IMR-90 (cell line): ENCODE measurements around the gene TEX261. TPM values are rescaled to one million over a fixed set of nuclear protein-coding genes. Genes with fewer than 3 reads are reported as not detected.
A peak's percentile ranks its signal among the peaks of the same experiment; 100 is the strongest.

ENCODE experiments used
- ATAC-seq: fragments of 200-7000 bp; cut with Tn5 transposase; 2 replicates; pipeline ENCODE4 v1.9.1; 2020; ENCODE audit warnings: low read depth, mild to moderate bottlenecking, moderate library complexity
- BruUV-seq: library from RNA; stranded (reverse); fragments of 400-500 nt; replicated peaks from 2 replicates; lab custom pipeline; 2021; lab: Mats Ljungman, UMichigan
- CTCF ChIA-PET: fragments of 300-600 bp; formaldehyde crosslinking; extraction: SDS; loops from one replicate; lab custom pipeline; 2021; ENCODE audit warnings: antibody characterized with exemption; lab: Yijun Ruan, JAX
- POLR2A ChIA-PET: fragments of 300-600 bp; sonication (Branson Sonifier 250); formaldehyde crosslinking; loops from one replicate; lab custom pipeline; 2022; ENCODE audit warnings: antibody characterized with exemption; ENCODE audit not compliant: unreplicated experiment; lab: Charles Lee
- DNase-seq: peaks from one replicate; pipeline ENCODE4 v3.0.0; 2013
- H2AFZ ChIP-seq: replicated peaks from 2 replicates; pipeline ENCODE3; 2013; ENCODE audit warnings: low read length, mild to moderate bottlenecking; ENCODE audit not compliant: poor library complexity
- H2AK5ac ChIP-seq: 2 replicates; pipeline ENCODE4 v1.6.1; 2013; ENCODE audit warnings: low read depth, low read length, inconsistent platforms
- H2AK9ac ChIP-seq: replicated peaks from 2 replicates; pipeline ENCODE3; 2013; ENCODE audit warnings: mild to moderate bottlenecking, low read depth, low read length, moderate library complexity; ENCODE audit not compliant: poor library complexity
- H2BK120ac ChIP-seq: 2 replicates; pipeline ENCODE4 v1.6.1; 2013; ENCODE audit warnings: low read depth, low read length, inconsistent platforms
- H2BK15ac ChIP-seq: 3 replicates; pipeline ENCODE4 v1.6.1; 2013; ENCODE audit warnings: low read depth, low read length, inconsistent platforms
- H2BK20ac ChIP-seq: 2 replicates; pipeline ENCODE4 v1.6.1; 2013; ENCODE audit warnings: low read depth, mild to moderate bottlenecking, inconsistent platforms, low read length, moderate library complexity
- H2BK5ac ChIP-seq: 2 replicates; pipeline ENCODE4 v1.6.1; 2013; ENCODE audit warnings: mild to moderate bottlenecking, low read depth, low read length, inconsistent platforms; ENCODE audit not compliant: poor library complexity, severe bottlenecking
- H3K14ac ChIP-seq: replicated peaks from 2 replicates; pipeline ENCODE4 v1.6.1; 2013; ENCODE audit warnings: low read depth, low read length, inconsistent platforms
- H3K18ac ChIP-seq: 2 replicates; pipeline ENCODE4 v1.6.1; 2013; ENCODE audit warnings: low read depth, low read length, control low read depth
- H3K23ac ChIP-seq: 2 replicates; pipeline ENCODE4 v1.6.1; 2013; ENCODE audit warnings: low read depth, low read length, inconsistent platforms
- H3K27ac ChIP-seq: 2 replicates; pipeline ENCODE4 v1.5.1; 2013; ENCODE audit warnings: mild to moderate bottlenecking, control low read depth, low read length; ENCODE audit not compliant: insufficient read depth
- H3K27me3 ChIP-seq: 2 replicates; pipeline ENCODE4 v1.6.1; 2013; ENCODE audit warnings: low read length; ENCODE audit not compliant: control insufficient read depth, insufficient read depth
- H3K36me3 ChIP-seq: 2 replicates; pipeline ENCODE4 v1.6.1; 2013; ENCODE audit warnings: low read length, mixed read lengths; ENCODE audit not compliant: control insufficient read depth, insufficient read depth
- H3K4ac ChIP-seq: 2 replicates; pipeline ENCODE4 v1.6.1; 2013; ENCODE audit warnings: low read depth, low read length, inconsistent platforms
- H3K4me1 ChIP-seq: 2 replicates; pipeline ENCODE4 v1.6.1; 2013; ENCODE audit warnings: low read length, mixed read lengths; ENCODE audit not compliant: control insufficient read depth, insufficient read depth
- H3K4me2 ChIP-seq: 2 replicates; pipeline ENCODE4 v1.6.1; 2013; ENCODE audit warnings: low read depth, mild to moderate bottlenecking, control low read depth, low read length, moderate library complexity
- H3K4me3 ChIP-seq: 2 replicates; pipeline ENCODE4 v1.5.1; 2013; ENCODE audit warnings: low read depth, mild to moderate bottlenecking, control low read depth, low read length, moderate library complexity; ENCODE audit not compliant: insufficient read depth
- H3K56ac ChIP-seq: 2 replicates; pipeline ENCODE4 v1.6.1; 2013; ENCODE audit warnings: low read length, inconsistent platforms; ENCODE audit not compliant: insufficient read depth; ENCODE audit errors: extremely low read depth
- H3K79me1 ChIP-seq, 2 experiments: 2 replicates each; pipeline ENCODE4 v1.6.1; 2013; ENCODE audit warnings: low read length in 2 of 2, inconsistent platforms in 1 of 2, low read depth in 1 of 2
- H3K9ac ChIP-seq: 2 replicates; pipeline ENCODE4 v1.6.1; 2013; ENCODE audit warnings: low read depth, low read length, control low read depth
- H3K9me1 ChIP-seq: 2 replicates; pipeline ENCODE4 v1.6.1; 2013; ENCODE audit warnings: low read length, inconsistent platforms; ENCODE audit not compliant: insufficient read depth
- H3K9me3 ChIP-seq: 2 replicates; pipeline ENCODE4 v1.6.1; 2013; ENCODE audit warnings: low read length; ENCODE audit not compliant: control insufficient read depth, insufficient read depth
- H4K20me1 ChIP-seq: 2 replicates; pipeline ENCODE4 v1.6.1; 2013; ENCODE audit warnings: low read length, inconsistent platforms; ENCODE audit not compliant: insufficient read depth
- H4K5ac ChIP-seq: 2 replicates; pipeline ENCODE4 v1.6.1; 2013; ENCODE audit warnings: mild to moderate bottlenecking, low read depth, low read length, control low read depth
- H4K8ac ChIP-seq, 2 experiments: 2 replicates each; pipeline ENCODE4 v1.6.1; 2013; ENCODE audit warnings: low read depth in 2 of 2, low read length in 2 of 2, control low read depth in 1 of 2, inconsistent platforms in 1 of 2
- H4K91ac ChIP-seq: 2 replicates; pipeline ENCODE4 v1.6.1; 2013; ENCODE audit warnings: low read depth, low read length, inconsistent platforms; ENCODE audit not compliant: insufficient read depth
- BHLHE40 ChIP-seq: fragments of 150-350 bp; IDR thresholded peaks from 2 replicates; pipeline ENCODE4 v1.6.1; 2016; ENCODE audit warnings: mild to moderate bottlenecking, low read depth, low read length
- CEBPB ChIP-seq: IDR thresholded peaks from 2 replicates; pipeline ENCODE4 v1.6.1; 2012; ENCODE audit warnings: low read depth, low read length, improper control_type of control experiment
- ELK1 ChIP-seq: fragments of 150-350 bp; IDR thresholded peaks from 2 replicates; pipeline ENCODE4 v1.6.1; 2016; ENCODE audit warnings: low read depth, mild to moderate bottlenecking, low read length, moderate library complexity, borderline replicate concordance
- FOS ChIP-seq: fragments of 150-350 bp; IDR thresholded peaks from 2 replicates; pipeline ENCODE4 v1.6.1; 2016; ENCODE audit warnings: low read depth, low read length
- MAFK ChIP-seq: IDR thresholded peaks from 2 replicates; pipeline ENCODE4 v1.6.1; 2012; ENCODE audit warnings: low read depth, low read length, improper control_type of control experiment
- MAZ ChIP-seq: IDR thresholded peaks from 2 replicates; pipeline ENCODE4 v1.6.1; 2012; ENCODE audit warnings: low read depth, mild to moderate bottlenecking, low read length, improper control_type of control experiment, moderate library complexity, borderline replicate concordance
- MXI1 ChIP-seq: IDR thresholded peaks from 2 replicates; pipeline ENCODE4 v1.6.1; 2012; ENCODE audit warnings: low read depth, mild to moderate bottlenecking, low read length, moderate library complexity, borderline replicate concordance
- NFE2L2 ChIP-seq: fragments of 150-350 bp; IDR thresholded peaks from 2 replicates; pipeline ENCODE4 v1.6.1; 2016; ENCODE audit warnings: low read depth, mild to moderate bottlenecking, low read length
- POLR2A ChIP-seq: IDR thresholded peaks from 2 replicates; pipeline ENCODE4 v1.6.1; 2012; ENCODE audit warnings: mild to moderate bottlenecking, low read depth, low read length
- RAD21 ChIP-seq: IDR thresholded peaks from 2 replicates; pipeline ENCODE4 v1.6.1; 2012; ENCODE audit warnings: low read length, improper control_type of control experiment
- RCOR1 ChIP-seq: IDR thresholded peaks from 2 replicates; pipeline ENCODE4 v1.6.1; 2012; ENCODE audit warnings: mild to moderate bottlenecking, low read length, improper control_type of control experiment; ENCODE audit not compliant: insufficient replicate concordance
- RFX5 ChIP-seq: IDR thresholded peaks from 2 replicates; pipeline ENCODE4 v1.8.0; 2012; ENCODE audit warnings: low read depth, mild to moderate bottlenecking, low read length, moderate library complexity
- SMC3 ChIP-seq: fragments of 150-350 bp; IDR thresholded peaks from 2 replicates; pipeline ENCODE4 v1.6.1; 2016; ENCODE audit warnings: low read depth, mild to moderate bottlenecking, antibody characterized with exemption, low read length, moderate library complexity
- WGBS, 2 experiments: methylation state at CpG; one replicate each; pipeline versions ENCODE4 v1.1.5 to v1.1.7; 2013; ENCODE audit warnings: missing lambda C conversion rate in 2 of 2; ENCODE audit not compliant: insufficient read length in 1 of 2; ENCODE audit errors: extremely low coverage in 2 of 2; 5-methylcytosine and 5-hydroxymethylcytosine counted together
- dilution Hi-C: fragments of 300-500 bp; cut with HindIII; formaldehyde crosslinking; loops from one replicate; pipeline ENCODE4 v1.14.3; 2018; ENCODE audit warnings: low sequenced_read_pairs; ENCODE audit not compliant: unreplicated experiment
- in situ Hi-C: fragments of 300-500 bp; cut with MboI; formaldehyde crosslinking; loops from 3 replicates; pipeline ENCODE4 v1.14.3; 2019; ENCODE audit warnings: low sequenced_read_pairs, inconsistent platforms, mixed read lengths
- intact Hi-C: fragments of 100-400 bp; cut with micrococcal nuclease; formaldehyde crosslinking; loops from 2 replicates; pipeline ENCODE4 v1.10.0; 2022
- polyA plus RNA-seq, 3 experiments: library from polyadenylated mRNA; depleted of rRNA; stranded (reverse); fragments of >200 nt; gene quantifications; 2 replicates each; pipeline ENCODE4 v1.2.3, GENCODE V29; 2012; ENCODE audit warnings: low replicate concordance in 1 of 3
- total RNA-seq: library from RNA; depleted of rRNA; stranded (reverse); fragments of >200 nt; gene quantifications from 2 replicates; pipeline ENCODE4 v1.2.3, GENCODE V29; 2012
- TF ChIP-seq, protein P1 (sequence below): fragments of 150-350 bp; IDR thresholded peaks from 2 replicates; pipeline ENCODE4 v1.6.1; 2017; ENCODE audit warnings: mild to moderate bottlenecking, antibody characterized with exemption, low read length, low read depth
- TF ChIP-seq, protein P2 (sequence below): conservative IDR thresholded peaks from 2 replicates; pipeline ENCODE4 v1.5.1; 2012; ENCODE audit warnings: mild to moderate bottlenecking, low read depth, low read length, improper control_type of control experiment

The TEX261 gene
- total and polyA plus RNA-seq, 2 of the 4 experiments (the other 2 are of a cell fraction) = 26.3 to 69.8 TPM

GRCh38 chr2:70942396-70943204, 52.1 kb downstream of the TEX261 start:
- ATAC-seq = no peak
- TF ChIP-seq BHLHE40 (no peak), FOS (no peak), RCOR1 (no peak), CEBPB (no peak), POLR2A (no peak), MAZ (no peak), ELK1 (no peak), RFX5 (no peak), RAD21 (no peak), NFE2L2 (no peak), MXI1 (no peak), MAFK (no peak), SMC3 (no peak)
- TF ChIP-seq, protein P1, sequence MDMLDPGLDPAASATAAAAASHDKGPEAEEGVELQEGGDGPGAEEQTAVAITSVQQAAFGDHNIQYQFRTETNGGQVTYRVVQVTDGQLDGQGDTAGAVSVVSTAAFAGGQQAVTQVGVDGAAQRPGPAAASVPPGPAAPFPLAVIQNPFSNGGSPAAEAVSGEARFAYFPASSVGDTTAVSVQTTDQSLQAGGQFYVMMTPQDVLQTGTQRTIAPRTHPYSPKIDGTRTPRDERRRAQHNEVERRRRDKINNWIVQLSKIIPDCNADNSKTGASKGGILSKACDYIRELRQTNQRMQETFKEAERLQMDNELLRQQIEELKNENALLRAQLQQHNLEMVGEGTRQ = no peak
- TF ChIP-seq, protein P2, sequence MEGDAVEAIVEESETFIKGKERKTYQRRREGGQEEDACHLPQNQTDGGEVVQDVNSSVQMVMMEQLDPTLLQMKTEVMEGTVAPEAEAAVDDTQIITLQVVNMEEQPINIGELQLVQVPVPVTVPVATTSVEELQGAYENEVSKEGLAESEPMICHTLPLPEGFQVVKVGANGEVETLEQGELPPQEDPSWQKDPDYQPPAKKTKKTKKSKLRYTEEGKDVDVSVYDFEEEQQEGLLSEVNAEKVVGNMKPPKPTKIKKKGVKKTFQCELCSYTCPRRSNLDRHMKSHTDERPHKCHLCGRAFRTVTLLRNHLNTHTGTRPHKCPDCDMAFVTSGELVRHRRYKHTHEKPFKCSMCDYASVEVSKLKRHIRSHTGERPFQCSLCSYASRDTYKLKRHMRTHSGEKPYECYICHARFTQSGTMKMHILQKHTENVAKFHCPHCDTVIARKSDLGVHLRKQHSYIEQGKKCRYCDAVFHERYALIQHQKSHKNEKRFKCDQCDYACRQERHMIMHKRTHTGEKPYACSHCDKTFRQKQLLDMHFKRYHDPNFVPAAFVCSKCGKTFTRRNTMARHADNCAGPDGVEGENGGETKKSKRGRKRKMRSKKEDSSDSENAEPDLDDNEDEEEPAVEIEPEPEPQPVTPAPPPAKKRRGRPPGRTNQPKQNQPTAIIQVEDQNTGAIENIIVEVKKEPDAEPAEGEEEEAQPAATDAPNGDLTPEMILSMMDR = no peak

More at GRCh38 chr2:70942396-70943204, 52.1 kb downstream of the TEX261 start:
- ChIA-PET CTCF (interaction anchor here (0.5 kb wide), 1 partner anchor 391 kb away, joined by 3 read pairs; no protein-coding TSS in a partner anchor), POLR2A (no interaction called here)
- H3K4me2 ChIP-seq = no peak overlapping the region
- H3K4me1 ChIP-seq = peaks cover 2% of the 10 kb centered on the region; the same call in 1 of the 2 replicates
- H3K9me3 ChIP-seq = no peaks in the 10 kb centered on the region
- H3K18ac ChIP-seq = no peak overlapping the region
- H4K5ac ChIP-seq = no peak overlapping the region
- no peak overlapping the region for H2AK9ac ChIP-seq
- H2BK20ac ChIP-seq = no peak overlapping the region
- no peak overlapping the region for H2AK5ac ChIP-seq
- no peak overlapping the region for H3K23ac ChIP-seq
- no peaks in the 10 kb centered on the region; the same call in 1 of the 2 replicates for H3K27me3 ChIP-seq
- H2BK15ac ChIP-seq = no peak overlapping the region
- no TSS peak for BruUV-seq
- intact Hi-C loops = no loop called here
- H3K4me3 ChIP-seq = no peak overlapping the region
- no CpG with 5 or more reads among the region's 6 CpGs for WGBS, 2 experiments
- H2BK120ac ChIP-seq = no peak overlapping the region
- H3K56ac ChIP-seq = no peak overlapping the region
- no peak overlapping the region for H3K14ac ChIP-seq
- H3K9ac ChIP-seq = no peak overlapping the region
- no peaks in the 10 kb centered on the region; the same call in 1 of the 2 replicates for H4K20me1 ChIP-seq
- H3K4ac ChIP-seq = no peak overlapping the region
- no peak overlapping the region for H3K27ac ChIP-seq
- in situ Hi-C loops = no loop called here
- peaks cover 5% of the 10 kb centered on the region; the same call in 1 of the 2 replicates for H3K9me1 ChIP-seq
- H2AFZ ChIP-seq = no peak overlapping the region
- H3K79me1 ChIP-seq = 0 out of 4 replicates have a peak, but pooled peaks cover 0 to 3% of the 10 kb centered on the region in 2 experiments
- dilution Hi-C loops = no loop called here
- no peak overlapping the region for H4K91ac ChIP-seq
- no peaks in the 10 kb centered on the region for H3K36me3 ChIP-seq
- H4K8ac ChIP-seq = no peak overlapping the region
- H2BK5ac ChIP-seq = no peak overlapping the region
- peak; percentile 17 for DNase-seq
